ENCODE results near the gene KCNIP1.

KCNIP1 gene

DNA sequence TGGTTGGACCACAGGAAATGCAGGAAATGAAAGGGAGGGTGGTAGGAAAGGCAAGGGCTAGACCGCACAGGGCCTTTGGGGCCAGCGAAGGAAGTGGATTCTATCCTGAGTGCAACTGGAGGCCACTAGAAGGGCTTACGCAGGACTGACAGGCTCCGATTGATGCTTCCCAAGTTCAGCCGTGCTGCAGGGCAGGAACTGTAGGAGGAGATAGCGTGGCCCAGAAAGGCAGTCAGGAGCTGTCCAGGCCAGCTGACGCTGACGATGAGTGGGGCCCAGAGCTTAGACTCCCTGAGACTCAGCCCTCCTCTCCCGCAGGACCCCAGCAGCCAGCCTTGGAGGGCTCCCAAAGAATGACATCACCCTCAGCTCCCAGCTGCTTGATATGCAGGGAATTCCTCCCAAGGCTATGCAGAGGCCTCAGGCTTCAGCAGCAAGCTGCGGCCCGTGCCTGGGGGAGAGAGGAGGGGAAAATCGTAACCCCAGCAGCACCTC, 48.8 kb downstream of the KCNIP1 start:
- no peak for TF ChIP-seq JUND (IDR thresholded peaks at IDR 0.05; ENCODE audit: low read depth)
- DNase-seq (ENCODE audit: low read depth in 1 of 2, low spot score in 1 of 2): peak in 1 of 2 experiments; percentile 17
- in situ Hi-C loops (cut with HindIII; ENCODE audit: low pct_unique_long_range_greater_than_20kb, low sequenced_read_pairs): no loop called here

- TF ChIP-seq JUND (IDR thresholded peaks at IDR 0.05; ENCODE audit: low read depth): no peak
- no peak for DNase-seq (ENCODE audit: low read depth in 1 of 2, low spot score in 1 of 2)
- in situ Hi-C loops (cut with HindIII; ENCODE audit: low pct_unique_long_range_greater_than_20kb, low sequenced_read_pairs): no loop called here
Measured at GRCh38 chr5:170553218-170553617, 49.4 kb downstream of the KCNIP1 start.

DNA sequence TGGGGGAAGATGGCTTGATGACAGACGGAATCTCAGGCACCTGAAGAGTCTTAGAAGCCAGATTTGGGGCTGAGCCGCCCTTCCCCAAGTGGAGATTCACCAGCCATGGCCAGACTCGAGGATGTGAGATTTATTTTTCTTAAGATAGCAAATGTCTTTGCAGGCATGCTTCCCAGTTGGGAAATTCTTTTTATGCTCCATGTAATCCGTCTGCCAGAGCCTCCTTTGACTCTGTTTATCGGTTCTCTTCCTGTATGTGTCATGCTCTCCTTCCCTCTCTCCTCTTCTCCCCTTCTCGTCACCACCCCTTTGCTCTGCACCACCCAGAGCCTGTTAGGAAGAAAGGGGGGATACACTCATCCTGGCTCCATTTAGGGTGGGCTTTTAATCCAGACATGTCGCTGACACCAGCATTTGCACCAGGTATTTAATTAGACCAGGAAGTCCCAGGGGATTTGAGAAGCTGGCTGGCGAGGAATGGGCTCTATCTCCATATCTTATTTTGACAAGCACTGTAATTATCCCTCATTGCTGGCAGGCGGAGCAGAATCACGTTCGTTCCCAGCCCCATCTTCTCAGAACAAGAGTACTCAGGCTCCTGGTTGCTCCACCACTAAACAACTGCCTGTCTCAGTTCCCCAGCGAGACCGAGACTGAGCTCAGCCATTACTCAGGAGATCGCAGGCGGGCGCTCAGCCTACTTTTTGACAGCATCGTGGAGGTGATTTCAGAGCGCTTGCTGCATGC, 50.9 kb downstream of the KCNIP1 start:
- in situ Hi-C loops (cut with HindIII; ENCODE audit: low pct_unique_long_range_greater_than_20kb, low sequenced_read_pairs): no loop called here
- TF ChIP-seq JUND (IDR thresholded peaks at IDR 0.05; ENCODE audit: low read depth): no peak
- DNase-seq (ENCODE audit: low read depth in 1 of 2, low spot score in 1 of 2): no peak

GRCh38 chr5:170557314-170557713, 53.5 kb downstream of the KCNIP1 start:
- DNase-seq (ENCODE audit: low read depth in 1 of 2, low spot score in 1 of 2): no peak
- in situ Hi-C loops (cut with HindIII; ENCODE audit: low pct_unique_long_range_greater_than_20kb, low sequenced_read_pairs): no loop called here
- TF ChIP-seq JUND (IDR thresholded peaks at IDR 0.05; ENCODE audit: low read depth): no peak

GRCh38 chr5:170559296-170559695, 55.5 kb downstream of the KCNIP1 start:
- in situ Hi-C loops (cut with HindIII; ENCODE audit: low pct_unique_long_range_greater_than_20kb, low sequenced_read_pairs): no loop called here
- no peak for TF ChIP-seq JUND (IDR thresholded peaks at IDR 0.05; ENCODE audit: low read depth)
- no peak for DNase-seq (ENCODE audit: low read depth in 1 of 2, low spot score in 1 of 2)

GRCh38 chr5:170560938-170561337, 57.1 kb downstream of the KCNIP1 start:
- in situ Hi-C loops (cut with HindIII; ENCODE audit: low pct_unique_long_range_greater_than_20kb, low sequenced_read_pairs): no loop called here
- no peak for TF ChIP-seq JUND (IDR thresholded peaks at IDR 0.05; ENCODE audit: low read depth)
- no peak for DNase-seq (ENCODE audit: low read depth in 1 of 2, low spot score in 1 of 2)

DNA sequence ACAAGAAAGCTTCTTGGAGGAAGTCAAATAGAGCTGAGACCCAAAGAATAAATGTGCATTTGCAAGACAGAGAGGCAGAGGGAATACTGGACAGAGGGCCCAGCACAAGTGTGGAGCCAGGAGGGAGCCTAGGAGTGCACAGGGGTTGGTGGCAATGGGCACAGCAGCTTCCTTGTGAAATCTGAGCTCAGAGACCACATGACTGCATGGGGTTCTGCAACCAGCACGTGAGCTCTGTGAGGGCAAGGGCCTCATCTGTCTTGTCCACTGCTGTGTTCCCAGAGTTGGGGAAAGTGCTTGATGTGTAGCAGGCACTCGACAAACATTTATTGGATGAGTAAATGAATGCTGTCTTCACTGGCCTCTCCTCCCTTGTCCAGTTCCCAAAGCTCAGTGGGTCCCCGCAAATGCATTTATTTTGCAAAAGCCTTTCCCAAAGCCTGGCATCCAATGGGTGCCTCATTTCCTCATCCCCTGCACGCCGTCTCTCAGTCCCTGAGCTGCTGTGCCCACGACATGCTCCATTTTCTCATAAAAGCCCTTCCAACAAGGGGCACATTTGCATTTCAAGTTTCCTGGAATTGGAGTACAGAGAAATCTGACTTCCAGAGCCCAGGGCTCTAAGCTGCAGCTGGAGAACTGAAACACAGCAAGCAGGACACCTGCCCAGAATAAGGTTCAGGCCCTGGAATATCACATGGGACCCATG, 58.5 kb downstream of the KCNIP1 start:
- in situ Hi-C loops (cut with HindIII; ENCODE audit: low pct_unique_long_range_greater_than_20kb, low sequenced_read_pairs): no loop called here
- no peak for DNase-seq (ENCODE audit: low read depth in 1 of 2, low spot score in 1 of 2)
- no peak for TF ChIP-seq JUND (IDR thresholded peaks at IDR 0.05; ENCODE audit: low read depth)

GRCh38 chr5:170562875-170563228, 59.0 kb downstream of the KCNIP1 start:
- in situ Hi-C loops (cut with HindIII; ENCODE audit: low pct_unique_long_range_greater_than_20kb, low sequenced_read_pairs): no loop called here
- DNase-seq (ENCODE audit: low read depth in 1 of 2, low spot score in 1 of 2): no peak
- TF ChIP-seq JUND (IDR thresholded peaks at IDR 0.05; ENCODE audit: low read depth): no peak

DNA sequence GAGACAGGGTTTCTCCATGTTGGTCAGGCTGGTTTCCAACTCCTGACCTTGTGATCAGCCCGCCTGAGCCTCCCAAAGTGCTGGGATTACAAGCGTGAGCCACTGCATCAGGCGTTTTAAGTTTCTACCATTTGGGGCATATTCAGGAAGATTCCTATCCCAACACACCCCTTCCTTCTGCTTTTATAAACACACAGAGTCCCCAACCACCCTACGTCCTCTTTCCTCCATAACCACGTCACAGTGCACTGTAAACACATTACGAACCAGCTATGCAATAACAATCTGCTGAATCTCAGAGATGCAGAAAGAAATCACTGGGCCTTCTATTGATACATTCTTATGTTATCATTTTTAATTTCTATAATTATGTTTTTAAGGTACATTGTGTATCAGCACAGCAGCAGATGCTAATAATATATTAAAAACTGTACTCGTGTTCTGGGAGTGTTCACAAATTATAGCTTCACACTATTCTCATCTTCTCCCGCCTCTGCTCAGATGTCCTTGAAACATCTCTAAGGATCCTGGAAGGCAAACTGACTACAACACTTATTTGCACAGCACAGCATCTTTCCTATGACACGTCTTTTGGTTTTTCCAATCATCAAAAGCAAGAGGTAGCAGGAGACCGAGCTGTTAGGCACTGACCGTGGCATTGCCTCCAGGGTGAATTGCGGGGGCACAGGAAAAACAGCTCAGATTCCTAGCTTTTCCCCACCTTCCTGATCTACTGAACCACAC, 60.2 kb downstream of the KCNIP1 start:
- DNase-seq (ENCODE audit: low read depth in 1 of 2, low spot score in 1 of 2): no peak
- no peak for TF ChIP-seq JUND (IDR thresholded peaks at IDR 0.05; ENCODE audit: low read depth)
- in situ Hi-C loops (cut with HindIII; ENCODE audit: low pct_unique_long_range_greater_than_20kb, low sequenced_read_pairs): no loop called here

DNA sequence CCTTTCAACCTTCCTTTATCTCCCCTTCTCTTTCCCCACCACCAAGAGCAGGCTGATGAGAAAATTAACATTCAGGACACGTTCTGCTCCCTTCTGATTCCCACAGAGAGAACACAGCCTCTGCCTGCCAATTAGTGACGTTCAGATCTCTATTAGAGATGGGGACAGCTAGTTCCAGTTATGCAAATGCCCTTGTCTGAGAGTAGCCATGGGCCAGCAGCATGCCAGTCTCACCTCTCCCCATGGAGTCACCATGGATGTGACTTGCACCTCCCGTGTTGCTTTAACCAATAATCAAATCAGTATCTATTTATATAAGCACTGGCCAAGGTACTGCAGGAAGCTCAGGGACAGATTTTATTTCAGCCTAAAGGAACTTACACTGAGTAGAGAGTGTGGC, 61.3 kb downstream of the KCNIP1 start:
- no peak for TF ChIP-seq JUND (IDR thresholded peaks at IDR 0.05; ENCODE audit: low read depth)
- DNase-seq (ENCODE audit: low read depth in 1 of 2, low spot score in 1 of 2): peak in 1 of 2 experiments; percentile 10
- in situ Hi-C loops (cut with HindIII; ENCODE audit: low pct_unique_long_range_greater_than_20kb, low sequenced_read_pairs): no loop called here

DNA sequence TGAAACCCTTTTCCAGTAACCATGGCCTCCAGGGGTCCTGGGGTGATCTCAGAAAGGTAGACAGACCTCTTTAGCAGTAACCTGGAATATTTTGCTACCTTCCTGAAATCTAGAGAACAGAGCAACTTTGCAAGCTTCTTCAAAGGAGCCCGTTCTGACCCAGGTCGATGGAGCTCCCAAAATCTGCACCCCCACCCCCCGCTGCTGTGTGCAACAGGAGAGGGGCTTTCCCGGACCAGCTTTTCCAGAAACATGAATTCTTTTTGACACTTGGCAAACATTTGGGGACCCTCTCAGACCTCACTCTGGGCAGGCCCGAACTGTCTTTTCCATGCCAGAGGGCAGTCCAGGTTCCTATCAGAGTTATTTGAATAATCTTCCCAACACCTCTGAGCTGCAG, 65.3 kb downstream of the KCNIP1 start:
- in situ Hi-C loops (cut with HindIII; ENCODE audit: low pct_unique_long_range_greater_than_20kb, low sequenced_read_pairs): no loop called here
- TF ChIP-seq JUND (IDR thresholded peaks at IDR 0.05; ENCODE audit: low read depth): no peak
- no peak for DNase-seq (ENCODE audit: low read depth in 1 of 2, low spot score in 1 of 2)

- no peak for TF ChIP-seq JUND (IDR thresholded peaks at IDR 0.05; ENCODE audit: low read depth)
- in situ Hi-C loops (cut with HindIII; ENCODE audit: low pct_unique_long_range_greater_than_20kb, low sequenced_read_pairs): no loop called here
- no peak for DNase-seq (ENCODE audit: low read depth in 1 of 2, low spot score in 1 of 2)
Measured at GRCh38 chr5:170570476-170570875, 66.7 kb downstream of the KCNIP1 start.

- no peak for TF ChIP-seq JUND (IDR thresholded peaks at IDR 0.05; ENCODE audit: low read depth)
- in situ Hi-C loops (cut with HindIII; ENCODE audit: low pct_unique_long_range_greater_than_20kb, low sequenced_read_pairs): no loop called here
- DNase-seq (ENCODE audit: low read depth in 1 of 2, low spot score in 1 of 2): peak in 1 of 2 experiments; percentile 33
Measured at GRCh38 chr5:170571281-170571731, 67.5 kb downstream of the KCNIP1 start.

All from T47D (cell line).